SK-N-SH (cell line): ENCODE measurements around the gene UGT1A7. TPM values are rescaled to one million over a fixed set of nuclear protein-coding genes. Genes with fewer than 3 reads are reported as not detected.
A peak's percentile ranks its signal among the peaks of the same experiment; 100 is the strongest.

Experiments
- CTCF ChIA-PET: fragments of 300-600, 350-600 bp; formaldehyde crosslinking; extraction: SDS; loops from one replicate; lab custom pipeline; 2021; lab: Yijun Ruan, JAX
- POLR2A ChIA-PET: fragments of 350-600 bp; sonication (Branson Sonifier 250); formaldehyde crosslinking; extraction: SDS; loops from one replicate; lab custom pipeline; 2020; ENCODE audit warnings: antibody characterized with exemption, inconsistent platforms; lab: Yijun Ruan, JAX
- DNase-seq: peaks from one replicate; pipeline ENCODE4 v3.0.0; 2012
- H2AFZ ChIP-seq: fragments of 200-600 bp; sonication (generic); 2 replicates; pipeline ENCODE4 v1.8.1; 2016; ENCODE audit warnings: antibody characterized with exemption, mild to moderate bottlenecking, low read depth
- H3F3A ChIP-seq: fragments of 200-600 bp; sonication (generic); replicated peaks from 2 replicates; pipeline ENCODE3; 2016; ENCODE audit warnings: antibody characterized with exemption, mild to moderate bottlenecking; ENCODE audit not compliant: insufficient read depth
- H3K27ac ChIP-seq, 2 experiments: fragments of 200-500 bp in 1 of 2; fragments of 200-600 bp in 1 of 2; sonication (Bioruptor generic) in 1 of 2; sonication (generic), shearing (Covaris generic) in 1 of 2; 2 replicates each; pipeline versions ENCODE4 v1.5.1 to v1.6.1; 2014 to 2016; ENCODE audit warnings: low read depth in 2 of 2, inconsistent platforms in 1 of 2, low read length in 1 of 2, mild to moderate bottlenecking in 1 of 2, mixed read lengths in 1 of 2
- H3K27me3 ChIP-seq: fragments of 200-600 bp; sonication (generic), shearing (Covaris generic); 2 replicates; pipeline ENCODE4 v1.6.1; 2016; ENCODE audit warnings: mixed run types; ENCODE audit not compliant: insufficient read depth
- H3K36me3 ChIP-seq, 2 experiments: fragments of 200-500 bp in 1 of 2; fragments of 200-600 bp in 1 of 2; sonication (Bioruptor generic) in 1 of 2; sonication (generic) in 1 of 2; replicated peaks in 1 of 2; 2 replicates each; pipeline versions ENCODE3 to v1.5.1; 2014 to 2016; ENCODE audit warnings: low read length in 1 of 2, mild to moderate bottlenecking in 1 of 2; ENCODE audit not compliant: insufficient read depth in 2 of 2, control insufficient read depth in 1 of 2
- H3K4me1 ChIP-seq, 2 experiments: fragments of 200-500 bp in 1 of 2; fragments of 200-600 bp in 1 of 2; sonication (Bioruptor generic) in 1 of 2; sonication (generic), shearing (Covaris generic) in 1 of 2; 2 replicates each; pipeline versions ENCODE4 v1.5.1 to v1.6.1; 2014 to 2016; ENCODE audit warnings: low read depth in 1 of 2, low read length in 1 of 2, mixed run types in 1 of 2; ENCODE audit not compliant: insufficient read depth in 2 of 2, control insufficient read depth in 1 of 2
- H3K4me2 ChIP-seq: fragments of 200-600 bp; sonication (generic), shearing (Covaris generic); 2 replicates; pipeline ENCODE4 v1.6.1; 2017; ENCODE audit warnings: mixed run types
- H3K4me3 ChIP-seq, 2 experiments: fragments of 200-500 bp in 1 of 2; fragments of 200-600 bp in 1 of 2; sonication (Bioruptor generic) in 1 of 2; sonication (generic), shearing (Covaris generic) in 1 of 2; 2 replicates each; pipeline versions ENCODE4 v1.5.1 to v1.8.1; 2014 to 2016; ENCODE audit warnings: low read depth in 2 of 2, inconsistent platforms in 1 of 2, low read length in 1 of 2, mild to moderate bottlenecking in 1 of 2, mixed read lengths in 1 of 2, moderate library complexity in 1 of 2
- H3K79me2 ChIP-seq: fragments of 200-600 bp; sonication (generic); 2 replicates; pipeline ENCODE4 v1.8.1; 2017; ENCODE audit warnings: mild to moderate bottlenecking; ENCODE audit not compliant: insufficient read depth
- H3K9ac ChIP-seq: fragments of 200-600 bp; sonication (generic); 2 replicates; pipeline ENCODE4 v1.6.1; 2017; ENCODE audit warnings: mixed run types
- H3K9me2 ChIP-seq: fragments of 200-600 bp; sonication (generic); 2 replicates; pipeline ENCODE4 v1.6.1; 2017; ENCODE audit warnings: mixed run types
- H3K9me3 ChIP-seq: fragments of 200-600 bp; sonication (generic); 2 replicates; pipeline ENCODE4 v1.6.1; 2017; ENCODE audit warnings: mixed run types, mild to moderate bottlenecking, moderate library complexity
- H4K20me1 ChIP-seq: fragments of 200-600 bp; sonication (generic); 2 replicates; pipeline ENCODE4 v1.6.1; 2017; ENCODE audit warnings: mild to moderate bottlenecking, mixed run types; ENCODE audit not compliant: insufficient read depth
- CHD2 ChIP-seq: fragments of 150-350 bp; IDR thresholded peaks from 2 replicates; pipeline ENCODE4 v1.6.1; 2018; ENCODE audit warnings: low read length; ENCODE audit not compliant: partially characterized antibody
- FOXM1 ChIP-seq: IDR thresholded peaks from 2 replicates; pipeline ENCODE4 v1.4.0; 2012; ENCODE audit warnings: low read depth, mild to moderate bottlenecking
- MAX ChIP-seq: IDR thresholded peaks from 2 replicates; pipeline ENCODE4 v1.4.0; 2012; ENCODE audit warnings: low read depth
- RAD21 ChIP-seq: IDR thresholded peaks from 2 replicates; pipeline ENCODE4 v1.6.1; 2012; ENCODE audit warnings: mild to moderate bottlenecking, low read length
- SIN3A ChIP-seq: IDR thresholded peaks from 2 replicates; pipeline ENCODE4 v1.6.1; 2012; ENCODE audit warnings: low read depth, mild to moderate bottlenecking, low read length, moderate library complexity, borderline replicate concordance
- SMC3 ChIP-seq: IDR thresholded peaks from 2 replicates; pipeline ENCODE4 v1.6.1; 2012; ENCODE audit warnings: low read depth, low read length, improper control_type of control experiment
- USF1 ChIP-seq: IDR thresholded peaks from 2 replicates; pipeline ENCODE4 v1.4.0; 2012; ENCODE audit warnings: low read depth, borderline replicate concordance
- WGBS: methylation state at CpG from one replicate; pipeline ENCODE4 v1.1.6; 2017; ENCODE audit warnings: low lambda C conversion rate; 5-methylcytosine and 5-hydroxymethylcytosine counted together
- polyA plus RNA-seq, 3 experiments: library from polyadenylated mRNA; depleted of rRNA; stranded (reverse); fragments of >200 nt; gene quantifications; 2 replicates each; pipeline ENCODE4 v1.2.3, GENCODE V29; 2012
- TF ChIP-seq, protein P1 (sequence below): IDR thresholded peaks from 2 replicates; pipeline ENCODE4 v1.6.1; 2012; ENCODE audit warnings: mild to moderate bottlenecking, low read depth, low read length, moderate library complexity
- TF ChIP-seq, protein P2 (sequence below): fragments of 200-600 bp; sonication (generic); IDR thresholded peaks from 2 replicates; pipeline ENCODE4 v1.6.1; 2017; ENCODE audit warnings: antibody characterized with exemption, mild to moderate bottlenecking, moderate library complexity

Gene UGT1A7
- polyA plus RNA-seq, 1 of the 3 experiments (the other 2 are of a cell fraction) = not detected

DNA sequence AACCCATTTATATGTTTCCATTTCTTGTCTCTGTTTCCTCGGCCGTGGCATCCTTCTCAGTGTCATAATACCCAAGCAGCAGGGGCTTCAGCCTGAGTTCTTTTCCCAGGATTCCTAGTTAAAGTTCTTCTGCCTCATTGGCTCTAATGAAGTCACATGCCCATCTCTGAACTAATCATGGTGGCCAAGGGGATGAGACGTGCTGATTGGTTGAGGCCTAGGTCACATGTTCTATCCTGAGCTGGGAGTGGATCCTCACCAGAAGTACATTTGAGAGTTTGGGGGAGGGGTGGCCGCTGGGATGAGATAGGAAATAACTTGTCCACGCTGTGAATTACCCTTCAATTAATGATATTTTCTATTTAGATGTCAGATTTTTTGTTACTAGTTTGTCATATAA lies 27.2 kb downstream of the UGT1A7 start:
- Histone ChIP-seq H3K27ac (no peak overlapping the region), H3K4me3 (no peak overlapping the region), H4K20me1 (no peaks in the 10 kb centered on the region), H3K9me2 (no peaks in the 10 kb centered on the region), H3K9ac (no peak overlapping the region), H3K4me2 (no peak overlapping the region), H3K79me2 (no peaks in the 10 kb centered on the region), H3K9me3 (no peaks in the 10 kb centered on the region), H3F3A (peaks cover 2% of the 10 kb centered on the region), H3K36me3 (no peaks in the 10 kb centered on the region), H2AFZ (no peak overlapping the region; the same call in 1 of the 2 replicates), H3K4me1 (peaks cover 0 to 18% of the 10 kb centered on the region in 2 experiments; a peak in 2 of 4 replicates), H3K27me3 (no peaks in the 10 kb centered on the region)
- no peak for DNase-seq
- ChIA-PET CTCF (no interaction called here), POLR2A (no interaction called here)
- TF ChIP-seq USF1 = peak; percentile 34; the same call in 1 of the 2 replicates
- no peak for TF ChIP-seq SIN3A
- TF ChIP-seq SMC3 = no peak
- no peak for TF ChIP-seq FOXM1
- 75% methylated on average over 5 of the region's 5 CpGs for WGBS

GRCh38 chr2:233711312-233712008 lies 29.8 kb downstream of the UGT1A7 start:
- no peak overlapping the region for H3K9ac ChIP-seq
- no peaks in the 10 kb centered on the region for H3K36me3 ChIP-seq
- 4% methylated on average over 5 of the region's 11 CpGs for WGBS
- DNase-seq = peak; percentile 67
- no peaks in the 10 kb centered on the region for H4K20me1 ChIP-seq
- H3K4me1 ChIP-seq = peaks cover 0 to 13% of the 10 kb centered on the region in 2 experiments; a peak in 2 of 4 replicates
- no peaks in the 10 kb centered on the region for H3K79me2 ChIP-seq
- no peak overlapping the region for H3K4me2 ChIP-seq
- H3K9me2 ChIP-seq = no peaks in the 10 kb centered on the region
- peak overlapping the region in 1 of 2 experiments; percentile 1; a peak in 1 of 4 replicates for H3K4me3 ChIP-seq
- H3K27ac ChIP-seq = no peak overlapping the region
- H3K9me3 ChIP-seq = no peaks in the 10 kb centered on the region
- TF ChIP-seq MAX (no peak), FOXM1 (no peak), CHD2 (no peak), SMC3 (peak; percentile 80), RAD21 (peak; percentile 82)
- TF ChIP-seq, protein P1, sequence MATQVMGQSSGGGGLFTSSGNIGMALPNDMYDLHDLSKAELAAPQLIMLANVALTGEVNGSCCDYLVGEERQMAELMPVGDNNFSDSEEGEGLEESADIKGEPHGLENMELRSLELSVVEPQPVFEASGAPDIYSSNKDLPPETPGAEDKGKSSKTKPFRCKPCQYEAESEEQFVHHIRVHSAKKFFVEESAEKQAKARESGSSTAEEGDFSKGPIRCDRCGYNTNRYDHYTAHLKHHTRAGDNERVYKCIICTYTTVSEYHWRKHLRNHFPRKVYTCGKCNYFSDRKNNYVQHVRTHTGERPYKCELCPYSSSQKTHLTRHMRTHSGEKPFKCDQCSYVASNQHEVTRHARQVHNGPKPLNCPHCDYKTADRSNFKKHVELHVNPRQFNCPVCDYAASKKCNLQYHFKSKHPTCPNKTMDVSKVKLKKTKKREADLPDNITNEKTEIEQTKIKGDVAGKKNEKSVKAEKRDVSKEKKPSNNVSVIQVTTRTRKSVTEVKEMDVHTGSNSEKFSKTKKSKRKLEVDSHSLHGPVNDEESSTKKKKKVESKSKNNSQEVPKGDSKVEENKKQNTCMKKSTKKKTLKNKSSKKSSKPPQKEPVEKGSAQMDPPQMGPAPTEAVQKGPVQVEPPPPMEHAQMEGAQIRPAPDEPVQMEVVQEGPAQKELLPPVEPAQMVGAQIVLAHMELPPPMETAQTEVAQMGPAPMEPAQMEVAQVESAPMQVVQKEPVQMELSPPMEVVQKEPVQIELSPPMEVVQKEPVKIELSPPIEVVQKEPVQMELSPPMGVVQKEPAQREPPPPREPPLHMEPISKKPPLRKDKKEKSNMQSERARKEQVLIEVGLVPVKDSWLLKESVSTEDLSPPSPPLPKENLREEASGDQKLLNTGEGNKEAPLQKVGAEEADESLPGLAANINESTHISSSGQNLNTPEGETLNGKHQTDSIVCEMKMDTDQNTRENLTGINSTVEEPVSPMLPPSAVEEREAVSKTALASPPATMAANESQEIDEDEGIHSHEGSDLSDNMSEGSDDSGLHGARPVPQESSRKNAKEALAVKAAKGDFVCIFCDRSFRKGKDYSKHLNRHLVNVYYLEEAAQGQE = peak; percentile 60; the same call in 1 of the 2 replicates
- TF ChIP-seq, protein P2, sequence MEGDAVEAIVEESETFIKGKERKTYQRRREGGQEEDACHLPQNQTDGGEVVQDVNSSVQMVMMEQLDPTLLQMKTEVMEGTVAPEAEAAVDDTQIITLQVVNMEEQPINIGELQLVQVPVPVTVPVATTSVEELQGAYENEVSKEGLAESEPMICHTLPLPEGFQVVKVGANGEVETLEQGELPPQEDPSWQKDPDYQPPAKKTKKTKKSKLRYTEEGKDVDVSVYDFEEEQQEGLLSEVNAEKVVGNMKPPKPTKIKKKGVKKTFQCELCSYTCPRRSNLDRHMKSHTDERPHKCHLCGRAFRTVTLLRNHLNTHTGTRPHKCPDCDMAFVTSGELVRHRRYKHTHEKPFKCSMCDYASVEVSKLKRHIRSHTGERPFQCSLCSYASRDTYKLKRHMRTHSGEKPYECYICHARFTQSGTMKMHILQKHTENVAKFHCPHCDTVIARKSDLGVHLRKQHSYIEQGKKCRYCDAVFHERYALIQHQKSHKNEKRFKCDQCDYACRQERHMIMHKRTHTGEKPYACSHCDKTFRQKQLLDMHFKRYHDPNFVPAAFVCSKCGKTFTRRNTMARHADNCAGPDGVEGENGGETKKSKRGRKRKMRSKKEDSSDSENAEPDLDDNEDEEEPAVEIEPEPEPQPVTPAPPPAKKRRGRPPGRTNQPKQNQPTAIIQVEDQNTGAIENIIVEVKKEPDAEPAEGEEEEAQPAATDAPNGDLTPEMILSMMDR = peak; percentile 89
- no peaks in the 10 kb centered on the region for H3K27me3 ChIP-seq
- CTCF ChIA-PET = interaction anchor here (0.5 to 2.4 kb wide), 23 partner anchors 10 to 826 kb away, joined by 3 to 12 read pairs (median 3); partner anchors contain the start of genes UGT1A3 and USP40
- POLR2A ChIA-PET = no interaction called here
- no peak overlapping the region for H2AFZ ChIP-seq
- H3F3A ChIP-seq = peaks cover 2% of the 10 kb centered on the region
